Mesenchymal stem cell (in vitro differentiated cells and primary cell): ENCODE measurements around the gene PGS1.

Experiments used
- DNase-seq: peaks from one replicate; pipeline ENCODE4 v3.0.0-alpha.2; 2013
- H2AFZ ChIP-seq: one replicate; pipeline ENCODE4 v1.6.1; 2013; ENCODE audit warnings: low read depth, mild to moderate bottlenecking, control low read depth, inconsistent platforms, low read length, moderate library complexity
- H2AK5ac ChIP-seq: 2 replicates; pipeline ENCODE4 v1.6.1; 2013; ENCODE audit warnings: low read length, moderate library complexity, mild to moderate bottlenecking, inconsistent platforms; ENCODE audit not compliant: severe bottlenecking
- H2BK120ac ChIP-seq: one replicate; pipeline ENCODE4 v1.6.1; 2013; ENCODE audit warnings: low read depth, mild to moderate bottlenecking, inconsistent platforms, low read length, moderate library complexity
- H2BK12ac ChIP-seq, 2 experiments: one replicate each; pipeline ENCODE4 v1.6.1; 2013; ENCODE audit warnings: inconsistent platforms in 2 of 2, low read length in 2 of 2, mild to moderate bottlenecking in 2 of 2, moderate library complexity in 2 of 2, control low read depth in 1 of 2
- H2BK15ac ChIP-seq: one replicate; pipeline ENCODE4 v1.6.1; 2013; ENCODE audit warnings: mild to moderate bottlenecking, low read depth, inconsistent platforms; ENCODE audit not compliant: poor library complexity, severe bottlenecking
- H2BK5ac ChIP-seq: 2 replicates; pipeline ENCODE4 v1.6.1; 2013; ENCODE audit warnings: low read depth, mild to moderate bottlenecking, low read length, control low read depth, inconsistent platforms; ENCODE audit not compliant: poor library complexity, severe bottlenecking
- H3K14ac ChIP-seq, 2 experiments: one replicate each; pipeline ENCODE4 v1.6.1; 2013; ENCODE audit warnings: inconsistent platforms in 2 of 2, low read length in 2 of 2, control low read depth in 1 of 2, mild to moderate bottlenecking in 1 of 2, moderate library complexity in 1 of 2
- H3K18ac ChIP-seq, 2 experiments: one replicate each; pipeline ENCODE4 v1.6.1; 2013; ENCODE audit warnings: inconsistent platforms in 2 of 2, low read length in 2 of 2, control low read depth in 1 of 2, low read depth in 1 of 2, mild to moderate bottlenecking in 1 of 2
- H3K23ac ChIP-seq, 2 experiments: one replicate each; pipeline ENCODE4 v1.6.1; 2013; ENCODE audit warnings: inconsistent platforms in 2 of 2, low read length in 2 of 2, mild to moderate bottlenecking in 2 of 2, moderate library complexity in 2 of 2, control low read depth in 1 of 2
- H3K27ac ChIP-seq: 2 replicates; pipeline ENCODE4 v1.5.1; 2013; ENCODE audit warnings: mild to moderate bottlenecking, moderate library complexity, low read length, control low read depth, inconsistent platforms; ENCODE audit not compliant: poor library complexity, severe bottlenecking
- H3K27me3 ChIP-seq, 2 experiments: 2 replicates each; pipeline versions ENCODE4 v1.6.1 to v1.7.0; 2013; ENCODE audit warnings: low read length in 2 of 2, mild to moderate bottlenecking in 2 of 2, moderate library complexity in 2 of 2, control low read depth in 1 of 2, inconsistent platforms in 1 of 2; ENCODE audit not compliant: control insufficient read depth in 1 of 2, insufficient read depth in 1 of 2
- H3K36me3 ChIP-seq, 2 experiments: 2 replicates each; pipeline versions ENCODE4 v1.6.1 to v1.7.0; 2013; ENCODE audit warnings: low read length in 2 of 2, control low read depth in 1 of 2, inconsistent platforms in 1 of 2, low read depth in 1 of 2, mild to moderate bottlenecking in 1 of 2; ENCODE audit not compliant: insufficient read depth in 2 of 2, control insufficient read depth in 1 of 2
- H3K4ac ChIP-seq, 2 experiments: one replicate each; pipeline ENCODE4 v1.6.1; 2013; ENCODE audit warnings: inconsistent platforms in 2 of 2, low read length in 2 of 2, mild to moderate bottlenecking in 2 of 2, moderate library complexity in 2 of 2, control low read depth in 1 of 2, low read depth in 1 of 2
- H3K4me1 ChIP-seq: 2 replicates; pipeline ENCODE4 v1.6.1; 2013; ENCODE audit warnings: low read depth, low read length, control low read depth; ENCODE audit not compliant: control insufficient read depth, insufficient read depth
- H3K4me2 ChIP-seq: 2 replicates; pipeline ENCODE4 v1.6.1; 2013; ENCODE audit warnings: low read length, mild to moderate bottlenecking, inconsistent platforms; ENCODE audit not compliant: poor library complexity, severe bottlenecking
- H3K4me3 ChIP-seq, 2 experiments: 2 replicates each; pipeline versions ENCODE4 v1.5.1 to v1.7.0; 2013; ENCODE audit warnings: low read length in 2 of 2, mild to moderate bottlenecking in 2 of 2, control low read depth in 1 of 2, low read depth in 1 of 2; ENCODE audit not compliant: insufficient read depth in 1 of 2
- H3K79me1 ChIP-seq: replicated peaks from 2 replicates; pipeline ENCODE4 v1.6.1; 2013; ENCODE audit warnings: mild to moderate bottlenecking, control low read depth, low read length, inconsistent platforms; ENCODE audit not compliant: poor library complexity, severe bottlenecking
- H3K9ac ChIP-seq: 2 replicates; pipeline ENCODE4 v1.7.0; 2013; ENCODE audit warnings: mild to moderate bottlenecking, low read length, moderate library complexity
- H3K9me3 ChIP-seq: 2 replicates; pipeline ENCODE4 v1.7.0; 2013; ENCODE audit warnings: mild to moderate bottlenecking, low read length; ENCODE audit not compliant: control insufficient read depth
- H4K8ac ChIP-seq: one replicate; pipeline ENCODE4 v1.6.1; 2013; ENCODE audit warnings: inconsistent platforms, mild to moderate bottlenecking, low read length, moderate library complexity
- H4K91ac ChIP-seq: one replicate; pipeline ENCODE4 v1.6.1; 2013; ENCODE audit warnings: mild to moderate bottlenecking, low read length, inconsistent platforms
- WGBS: methylation state at CpG from one replicate; pipeline ENCODE4 v1.1.7; 2013; ENCODE audit warnings: mixed read lengths; 5-methylcytosine and 5-hydroxymethylcytosine counted together

PGS1 gene

DNA sequence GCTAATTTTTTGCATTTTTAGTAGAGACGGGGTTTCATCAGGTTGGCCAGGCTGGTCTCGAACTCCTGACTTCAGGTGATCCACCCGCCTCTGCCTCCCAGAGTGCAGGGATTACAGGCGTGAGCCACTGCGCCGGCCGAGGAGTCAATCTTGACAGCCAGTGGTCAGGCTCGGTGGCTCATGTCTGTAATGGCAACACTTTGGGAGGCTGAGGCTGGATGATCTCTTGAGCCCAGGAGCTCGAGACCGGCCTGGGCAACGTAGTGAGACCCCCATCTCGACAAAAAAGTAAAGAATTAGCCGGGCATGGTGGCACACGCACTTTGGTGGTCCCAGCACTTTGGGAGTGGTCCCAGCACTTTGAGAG lies 608 bp upstream of the PGS1 start:
- WGBS, result 75% methylated on average over 14 of the region's 14 CpGs
- H3K9me3 ChIP-seq, result no peaks in the 10 kb centered on the region
- H3K79me1 ChIP-seq, result no peaks in the 10 kb centered on the region
- DNase-seq, result no peak
- H3K4me1 ChIP-seq, result peaks cover 40% of the 10 kb centered on the region
- peak overlapping the region; percentile 74 to 99 for H3K18ac ChIP-seq
- no peaks in the 10 kb centered on the region for H3K27me3 ChIP-seq
- no peak overlapping the region for H3K23ac ChIP-seq
- peaks cover 0 to 14% of the 10 kb centered on the region in 2 experiments for H3K36me3 ChIP-seq
- H2BK12ac ChIP-seq, result peak overlapping the region; percentile 67 to 87
- peak overlapping the region; percentile 68 for H2AFZ ChIP-seq
- H3K14ac ChIP-seq, result no peak overlapping the region
- H3K9ac ChIP-seq, result peak overlapping the region; percentile 99
- H3K27ac ChIP-seq, result peak overlapping the region; percentile 82
- peak overlapping the region; percentile 99 for H4K91ac ChIP-seq
- H2AK5ac ChIP-seq, result peak overlapping the region; percentile 29
- H2BK5ac ChIP-seq, result peak overlapping the region; percentile 81
- peak overlapping the region; percentile 97 for H3K4me3 ChIP-seq
- peak overlapping the region; percentile 92 for H3K4ac ChIP-seq
- H2BK15ac ChIP-seq, result peak overlapping the region; percentile 92
- peak overlapping the region; percentile 100 for H4K8ac ChIP-seq
- peak overlapping the region; percentile 70 for H3K4me2 ChIP-seq
- peak overlapping the region; percentile 82 for H2BK120ac ChIP-seq

DNA sequence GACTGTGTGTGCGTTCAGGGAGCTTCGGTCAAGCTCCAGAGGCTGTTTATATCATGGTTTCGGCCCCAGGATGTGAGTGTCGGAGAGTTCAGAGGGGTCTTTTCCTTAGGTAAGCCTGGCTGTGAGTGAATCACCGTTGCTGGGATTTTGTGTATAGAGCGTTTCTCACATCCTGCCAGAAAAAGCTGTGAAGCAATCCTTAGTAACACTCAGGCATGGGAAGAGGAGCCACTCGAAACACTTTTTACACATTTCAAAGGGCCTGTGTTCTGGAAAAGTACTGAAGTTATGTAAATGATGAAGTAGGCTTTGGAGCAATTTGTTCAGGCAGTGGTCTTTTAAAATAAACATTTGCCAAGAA lies 662 bp downstream of the PGS1 start:
- WGBS, result 4% methylated on average over 4 of the region's 7 CpGs

GRCh38 chr17:78380370-78380769 lies 1.9 kb downstream of the PGS1 start:
- H3K27me3 ChIP-seq, result no peaks in the 10 kb centered on the region

More for the DNA sequence above, 662 bp downstream of the PGS1 start:
- Histone ChIP-seq H2AK5ac (peak overlapping the region; percentile 43), H3K14ac (peak overlapping the region in 1 of 2 experiments; percentile 53), H4K8ac (peak overlapping the region; percentile 97), H3K9ac (peak overlapping the region; percentile 99), H3K36me3 (peaks cover 0 to 14% of the 10 kb centered on the region in 2 experiments), H3K4me2 (peak overlapping the region; percentile 64), H4K91ac (peak overlapping the region; percentile 99), H2BK15ac (no peak overlapping the region), H3K27ac (peak overlapping the region; percentile 89), H2AFZ (no peak overlapping the region), H3K27me3 (no peaks in the 10 kb centered on the region), H2BK120ac (peak overlapping the region; percentile 77), H3K4ac (peak overlapping the region; percentile 71 to 96), H2BK12ac (peak overlapping the region; percentile 18 to 51), H3K23ac (peak overlapping the region in 1 of 2 experiments; percentile 87), H3K4me1 (peaks cover 39% of the 10 kb centered on the region), H3K4me3 (peak overlapping the region; percentile 97), H2BK5ac (peak overlapping the region; percentile 100), H3K9me3 (no peaks in the 10 kb centered on the region), H3K18ac (peak overlapping the region; percentile 79 to 99), H3K79me1 (no peaks in the 10 kb centered on the region)
- DNase-seq, result peak; percentile 98

DNA sequence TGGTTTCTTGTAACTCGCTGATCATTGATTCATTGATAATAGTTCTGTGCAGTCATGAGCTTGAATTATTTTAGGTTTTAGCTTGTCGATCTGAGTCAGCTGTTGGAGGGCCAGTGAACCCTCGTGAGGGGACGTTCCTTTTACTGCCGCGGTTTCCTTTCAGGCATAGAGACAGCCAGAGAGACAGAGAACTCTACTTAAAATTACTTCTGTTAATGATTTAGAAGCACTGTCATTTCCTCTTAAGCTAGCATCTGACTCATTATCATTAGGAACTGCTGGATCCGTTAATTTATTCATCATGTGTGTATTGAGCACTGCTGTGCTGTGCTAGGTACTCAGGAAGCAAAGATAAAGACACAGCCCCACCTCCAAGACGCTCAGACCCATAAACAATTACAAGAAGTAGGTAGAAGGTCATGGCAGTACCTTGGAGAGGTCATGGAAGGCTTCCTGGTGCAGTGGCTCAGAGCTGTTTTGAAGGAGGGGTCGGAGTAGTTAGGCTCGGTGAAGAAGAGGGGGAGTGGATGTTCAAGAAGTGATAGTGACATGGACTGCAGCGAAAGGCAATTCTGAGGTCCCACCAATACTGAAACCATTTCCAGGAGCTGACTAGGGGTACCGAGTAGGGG lies 3.3 kb downstream of the PGS1 start:
- 40% methylated on average over 10 of the region's 12 CpGs for WGBS

More at GRCh38 chr17:78380370-78380769, 1.9 kb downstream of the PGS1 start:
- Histone ChIP-seq H3K27ac (peak overlapping the region; percentile 2), H3K4me2 (no peak overlapping the region), H3K14ac (no peak overlapping the region), H2AFZ (no peak overlapping the region), H2BK5ac (no peak overlapping the region), H3K79me1 (no peaks in the 10 kb centered on the region), H3K36me3 (peaks cover 5 to 18% of the 10 kb centered on the region in 2 experiments), H3K4ac (no peak overlapping the region), H3K4me3 (peak overlapping the region in 1 of 2 experiments; percentile 97), H3K18ac (no peak overlapping the region), H2BK120ac (no peak overlapping the region), H4K91ac (no peak overlapping the region), H2BK12ac (no peak overlapping the region), H3K4me1 (peaks cover 37% of the 10 kb centered on the region), H2AK5ac (peak overlapping the region; percentile 14), H2BK15ac (no peak overlapping the region), H3K23ac (no peak overlapping the region), H3K9ac (peak overlapping the region; percentile 99), H4K8ac (no peak overlapping the region), H3K9me3 (no peaks in the 10 kb centered on the region)
- WGBS, result 85% methylated on average over 5 of the region's 5 CpGs
- DNase-seq, result no peak

More for the DNA sequence above, 3.3 kb downstream of the PGS1 start:
- Histone ChIP-seq H2AK5ac (peak overlapping the region; percentile 74), H3K18ac (peak overlapping the region in 1 of 2 experiments; percentile 51), H3K27ac (peak overlapping the region; percentile 56), H3K36me3 (peaks cover 5 to 18% of the 10 kb centered on the region in 2 experiments), H3K79me1 (no peaks in the 10 kb centered on the region), H3K9ac (peak overlapping the region; percentile 99), H3K27me3 (no peaks in the 10 kb centered on the region), H2BK5ac (no peak overlapping the region), H3K23ac (no peak overlapping the region), H3K14ac (no peak overlapping the region), H3K9me3 (no peaks in the 10 kb centered on the region), H4K91ac (peak overlapping the region; percentile 55), H3K4ac (peak overlapping the region in 1 of 2 experiments; percentile 37), H2AFZ (no peak overlapping the region), H4K8ac (no peak overlapping the region), H3K4me2 (peak overlapping the region; percentile 1), H2BK12ac (peak overlapping the region; percentile 51 to 70), H3K4me3 (peak overlapping the region in 1 of 2 experiments; percentile 97), H3K4me1 (peaks cover 45% of the 10 kb centered on the region), H2BK120ac (no peak overlapping the region), H2BK15ac (no peak overlapping the region)
- peak; percentile 80 for DNase-seq
